D721Med (cell line): ENCODE results near the gene RNF150.

Experiments
- DNase-seq: peaks from one replicate; pipeline ENCODE4 v3.0.0; 2011; ENCODE audit warnings: low spot score; ENCODE audit not compliant: insufficient read length
- FAIRE-seq: peaks from 2 replicates; lab custom pipeline; 2011; peaks lifted over from hg19 to GRCh38; lab: Jason Lieb, UNC
- TF ChIP-seq, protein P1 (sequence below): IDR thresholded peaks from 2 replicates; pipeline ENCODE4 v1.5.1; 2012; ENCODE audit warnings: mild to moderate bottlenecking, control low read depth; ENCODE audit not compliant: insufficient read depth; ENCODE audit errors: missing control alignments

The RNF150 gene

DNA sequence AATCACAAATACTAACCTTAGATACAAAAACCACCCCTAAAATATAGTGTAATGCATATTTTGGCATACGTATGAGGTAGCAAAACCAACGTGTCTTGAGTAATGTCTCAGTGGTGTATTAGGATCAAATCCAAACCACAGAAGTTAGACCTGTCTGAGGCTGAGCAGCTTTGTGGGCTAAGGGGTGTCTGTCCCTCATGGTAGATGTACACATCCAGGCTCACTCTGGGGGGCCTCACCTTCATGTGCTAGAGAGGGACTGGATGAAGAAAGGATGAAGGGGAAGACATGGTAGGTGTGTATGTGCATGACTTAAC, 189.1 kb downstream of the RNF150 start:
- TF ChIP-seq, protein P1, sequence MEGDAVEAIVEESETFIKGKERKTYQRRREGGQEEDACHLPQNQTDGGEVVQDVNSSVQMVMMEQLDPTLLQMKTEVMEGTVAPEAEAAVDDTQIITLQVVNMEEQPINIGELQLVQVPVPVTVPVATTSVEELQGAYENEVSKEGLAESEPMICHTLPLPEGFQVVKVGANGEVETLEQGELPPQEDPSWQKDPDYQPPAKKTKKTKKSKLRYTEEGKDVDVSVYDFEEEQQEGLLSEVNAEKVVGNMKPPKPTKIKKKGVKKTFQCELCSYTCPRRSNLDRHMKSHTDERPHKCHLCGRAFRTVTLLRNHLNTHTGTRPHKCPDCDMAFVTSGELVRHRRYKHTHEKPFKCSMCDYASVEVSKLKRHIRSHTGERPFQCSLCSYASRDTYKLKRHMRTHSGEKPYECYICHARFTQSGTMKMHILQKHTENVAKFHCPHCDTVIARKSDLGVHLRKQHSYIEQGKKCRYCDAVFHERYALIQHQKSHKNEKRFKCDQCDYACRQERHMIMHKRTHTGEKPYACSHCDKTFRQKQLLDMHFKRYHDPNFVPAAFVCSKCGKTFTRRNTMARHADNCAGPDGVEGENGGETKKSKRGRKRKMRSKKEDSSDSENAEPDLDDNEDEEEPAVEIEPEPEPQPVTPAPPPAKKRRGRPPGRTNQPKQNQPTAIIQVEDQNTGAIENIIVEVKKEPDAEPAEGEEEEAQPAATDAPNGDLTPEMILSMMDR: no peak
- DNase-seq: no peak
- no peak for FAIRE-seq

DNA sequence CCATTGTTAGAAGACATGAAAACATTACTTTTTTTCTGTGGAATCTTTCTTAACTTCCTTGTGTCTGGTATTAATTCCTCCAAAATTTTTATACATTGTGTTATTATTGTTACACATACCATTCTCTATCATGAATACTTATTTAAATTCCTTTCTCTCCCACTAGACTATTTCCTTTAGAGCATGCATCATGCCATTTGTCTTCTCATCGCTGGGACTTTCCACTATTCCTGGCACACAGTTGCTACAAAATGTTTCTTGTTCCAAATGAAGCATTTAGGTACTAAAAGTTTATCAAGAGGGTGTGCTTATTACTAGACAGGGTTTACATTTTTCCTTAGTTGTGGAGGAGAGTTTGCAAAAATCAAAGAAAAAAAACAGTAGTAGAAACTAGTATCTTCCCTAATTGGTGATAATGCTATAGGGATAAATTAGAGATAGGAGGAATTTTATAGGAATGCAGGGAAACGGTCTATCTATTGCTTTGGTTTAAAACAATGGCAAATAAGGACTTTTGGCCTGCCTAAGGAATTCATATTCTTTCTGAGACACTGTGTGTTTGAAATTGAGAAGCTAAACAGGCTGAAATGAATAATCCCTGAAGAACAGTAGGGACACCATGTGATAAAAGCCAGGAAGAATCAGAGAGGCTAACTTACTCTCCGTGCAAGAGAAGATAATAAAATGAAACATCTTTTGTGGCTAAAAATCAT, 189.6 kb downstream of the RNF150 start:
- DNase-seq (no peak), FAIRE-seq (no peak)
- TF ChIP-seq, protein P1: no peak

DNA sequence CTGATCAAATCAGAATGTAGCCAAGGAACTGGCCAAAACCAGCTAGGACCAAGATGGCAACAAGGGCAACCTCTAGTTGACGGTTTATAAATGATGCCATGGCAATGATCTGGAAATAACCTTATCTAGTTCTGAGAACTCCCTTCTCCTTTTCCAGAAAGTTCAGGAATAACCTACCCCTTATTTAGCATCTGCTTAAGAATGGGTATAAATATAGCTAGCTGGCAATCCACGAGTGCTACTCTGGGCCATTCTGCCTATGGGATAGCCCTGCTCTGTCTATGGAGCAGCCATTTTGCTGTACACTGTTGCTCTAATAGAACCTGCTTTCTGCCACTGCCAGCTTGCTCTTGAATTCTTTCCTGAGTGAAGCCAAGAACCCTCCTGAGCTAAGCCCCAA, 192.7 kb downstream of the RNF150 start:
- DNase-seq: no peak
- FAIRE-seq: no peak
- TF ChIP-seq, protein P1: no peak

DNA sequence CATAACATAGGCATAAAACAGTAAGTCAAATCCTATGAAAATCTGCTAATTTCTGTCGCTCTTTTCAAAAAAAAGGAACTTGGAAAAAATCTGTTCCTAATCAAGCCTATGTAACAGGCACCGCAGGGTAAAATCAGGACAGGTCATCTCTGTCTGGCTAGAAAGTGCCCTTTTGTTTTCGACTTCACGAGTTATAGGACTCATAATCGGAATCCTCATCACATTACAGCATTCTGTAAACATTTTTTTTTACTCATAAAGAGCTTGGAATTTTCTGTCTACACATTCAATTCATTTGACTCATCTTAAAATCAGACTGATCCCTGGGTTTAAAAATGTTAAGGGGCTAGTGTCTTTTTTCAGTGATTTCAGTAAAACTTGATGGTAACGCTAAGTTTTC, 195.4 kb downstream of the RNF150 start:
- TF ChIP-seq, protein P1: no peak
- DNase-seq (no peak), FAIRE-seq (no peak)

DNA sequence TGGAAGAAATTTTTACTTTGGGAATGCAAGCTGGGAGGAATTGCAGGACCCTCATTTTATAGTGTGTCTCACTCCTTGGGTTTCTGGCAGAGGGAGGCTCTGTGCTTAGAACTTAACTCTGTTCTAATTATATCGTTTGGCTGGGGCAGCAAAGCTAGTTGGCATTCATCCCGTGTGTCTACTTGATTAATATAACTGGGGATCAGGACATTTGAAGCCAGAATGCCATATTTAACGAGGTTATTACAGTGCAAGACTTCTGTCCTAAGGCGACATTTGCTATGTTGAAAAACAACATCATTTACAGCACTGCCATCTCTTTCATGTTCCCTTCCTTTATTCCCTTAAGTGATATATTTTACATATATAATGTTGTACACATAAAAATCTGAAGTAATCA, 198.0 kb downstream of the RNF150 start:
- TF ChIP-seq, protein P1: no peak
- FAIRE-seq: no peak
- DNase-seq: no peak

DNA sequence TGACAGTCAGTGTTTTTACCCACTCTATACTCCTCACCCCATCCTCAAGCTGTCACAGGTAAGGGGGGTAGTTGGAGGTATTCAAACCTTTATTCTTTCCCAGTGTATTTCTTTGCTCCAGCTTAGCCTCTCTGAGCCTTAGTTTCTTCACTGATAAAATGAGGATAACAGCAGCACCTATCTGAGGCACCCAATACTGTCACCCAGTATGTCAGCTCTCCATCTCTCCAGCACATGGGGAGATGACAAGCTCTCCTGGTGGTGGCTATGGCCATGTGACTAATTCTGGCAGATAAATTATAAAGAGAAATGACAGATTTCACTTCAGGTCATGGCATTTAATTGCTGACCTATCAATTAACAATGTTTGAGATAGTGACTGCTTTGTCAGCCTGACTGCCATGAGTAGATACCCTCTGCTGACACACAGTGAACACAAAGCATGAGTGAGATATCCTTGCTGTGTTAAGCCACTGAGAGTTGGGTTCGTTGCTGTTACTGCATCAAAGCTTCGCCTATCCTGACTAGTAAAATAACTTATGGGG, 200.7 kb downstream of the RNF150 start:
- DNase-seq (no peak), FAIRE-seq (no peak)
- TF ChIP-seq, protein P1: no peak

DNA sequence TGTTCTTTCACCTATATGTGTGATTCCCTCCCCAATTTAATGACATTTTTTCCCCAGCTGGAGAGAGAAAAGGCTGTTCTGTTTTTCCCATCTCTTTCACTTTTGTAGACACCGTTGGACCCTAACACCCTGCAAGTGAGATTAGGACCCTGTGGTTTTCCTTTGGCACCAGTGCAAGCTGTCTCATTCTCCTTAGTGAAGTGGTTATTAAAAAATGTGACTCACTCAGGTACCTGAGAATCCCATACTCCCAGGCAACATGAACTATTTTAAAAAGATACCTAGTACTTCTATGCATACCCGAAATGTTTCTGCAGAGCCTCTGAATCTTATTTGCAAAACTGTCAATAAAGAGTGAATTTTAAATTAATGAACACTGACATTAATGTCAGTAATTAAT, 201.4 kb downstream of the RNF150 start:
- DNase-seq: no peak
- TF ChIP-seq, protein P1: no peak

More for the DNA sequence above, 201.4 kb downstream of the RNF150 start:
- FAIRE-seq: peak; percentile 70
